Measurements from ENCODE around the gene VDAC2. TPM values are rescaled to one million over a fixed set of nuclear protein-coding genes. Genes with fewer than 3 reads are reported as not detected.

The VDAC2 gene
- total RNA-seq, 1 experiment from 2014 or later, result 254 TPM

DNA sequence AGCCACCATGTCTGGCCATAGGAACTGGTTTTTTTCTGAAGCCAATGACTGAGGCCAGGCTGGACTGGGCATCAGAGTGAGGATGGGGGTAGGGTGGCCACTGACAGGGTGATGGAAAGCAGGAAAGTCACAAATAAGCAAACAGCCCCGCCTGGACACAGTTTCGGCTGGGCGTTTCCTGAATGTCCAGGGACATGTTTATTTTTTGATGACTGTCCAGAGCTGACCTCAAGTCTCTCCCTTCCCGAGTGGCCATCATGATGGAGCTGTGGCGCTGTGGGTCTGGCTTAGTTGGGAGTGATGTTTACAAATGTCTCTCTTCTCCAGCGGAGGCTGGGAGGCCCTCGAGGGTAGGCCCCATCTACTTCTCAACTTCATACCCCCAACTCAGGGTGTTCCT is 62.3 kb downstream of the VDAC2 start:
- H3K4me3 Mint-ChIP-seq (ENCODE audit: low read depth, unreplicated experiment), result no peak overlapping the region
- CTCF ChIA-PET, result no interaction called here
- H3K36me3 Mint-ChIP-seq (ENCODE audit: insufficient read depth, unreplicated experiment), result peaks cover 8% of the 10 kb centered on the region
- TF ChIP-seq, protein P1, sequence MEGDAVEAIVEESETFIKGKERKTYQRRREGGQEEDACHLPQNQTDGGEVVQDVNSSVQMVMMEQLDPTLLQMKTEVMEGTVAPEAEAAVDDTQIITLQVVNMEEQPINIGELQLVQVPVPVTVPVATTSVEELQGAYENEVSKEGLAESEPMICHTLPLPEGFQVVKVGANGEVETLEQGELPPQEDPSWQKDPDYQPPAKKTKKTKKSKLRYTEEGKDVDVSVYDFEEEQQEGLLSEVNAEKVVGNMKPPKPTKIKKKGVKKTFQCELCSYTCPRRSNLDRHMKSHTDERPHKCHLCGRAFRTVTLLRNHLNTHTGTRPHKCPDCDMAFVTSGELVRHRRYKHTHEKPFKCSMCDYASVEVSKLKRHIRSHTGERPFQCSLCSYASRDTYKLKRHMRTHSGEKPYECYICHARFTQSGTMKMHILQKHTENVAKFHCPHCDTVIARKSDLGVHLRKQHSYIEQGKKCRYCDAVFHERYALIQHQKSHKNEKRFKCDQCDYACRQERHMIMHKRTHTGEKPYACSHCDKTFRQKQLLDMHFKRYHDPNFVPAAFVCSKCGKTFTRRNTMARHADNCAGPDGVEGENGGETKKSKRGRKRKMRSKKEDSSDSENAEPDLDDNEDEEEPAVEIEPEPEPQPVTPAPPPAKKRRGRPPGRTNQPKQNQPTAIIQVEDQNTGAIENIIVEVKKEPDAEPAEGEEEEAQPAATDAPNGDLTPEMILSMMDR (IDR thresholded peaks at IDR 0.05; ENCODE audit: unreplicated experiment), result no peak
- DNase-seq, result peak; percentile 37
- H3K27ac Mint-ChIP-seq (ENCODE audit: unreplicated experiment), result no peak overlapping the region
- no peaks in the 10 kb centered on the region for H3K27me3 Mint-ChIP-seq (ENCODE audit: unreplicated experiment)
- H3K4me1 Mint-ChIP-seq (ENCODE audit: low read depth, unreplicated experiment), result peaks cover 14% of the 10 kb centered on the region
- intact Hi-C loops (cut with micrococcal nuclease; ENCODE audit: unreplicated experiment), result no loop called here
- no peaks in the 10 kb centered on the region for H3K9me3 Mint-ChIP-seq (ENCODE audit: low read depth, unreplicated experiment)
- no TSS peak for BruUV-seq (replicated peaks)

DNA sequence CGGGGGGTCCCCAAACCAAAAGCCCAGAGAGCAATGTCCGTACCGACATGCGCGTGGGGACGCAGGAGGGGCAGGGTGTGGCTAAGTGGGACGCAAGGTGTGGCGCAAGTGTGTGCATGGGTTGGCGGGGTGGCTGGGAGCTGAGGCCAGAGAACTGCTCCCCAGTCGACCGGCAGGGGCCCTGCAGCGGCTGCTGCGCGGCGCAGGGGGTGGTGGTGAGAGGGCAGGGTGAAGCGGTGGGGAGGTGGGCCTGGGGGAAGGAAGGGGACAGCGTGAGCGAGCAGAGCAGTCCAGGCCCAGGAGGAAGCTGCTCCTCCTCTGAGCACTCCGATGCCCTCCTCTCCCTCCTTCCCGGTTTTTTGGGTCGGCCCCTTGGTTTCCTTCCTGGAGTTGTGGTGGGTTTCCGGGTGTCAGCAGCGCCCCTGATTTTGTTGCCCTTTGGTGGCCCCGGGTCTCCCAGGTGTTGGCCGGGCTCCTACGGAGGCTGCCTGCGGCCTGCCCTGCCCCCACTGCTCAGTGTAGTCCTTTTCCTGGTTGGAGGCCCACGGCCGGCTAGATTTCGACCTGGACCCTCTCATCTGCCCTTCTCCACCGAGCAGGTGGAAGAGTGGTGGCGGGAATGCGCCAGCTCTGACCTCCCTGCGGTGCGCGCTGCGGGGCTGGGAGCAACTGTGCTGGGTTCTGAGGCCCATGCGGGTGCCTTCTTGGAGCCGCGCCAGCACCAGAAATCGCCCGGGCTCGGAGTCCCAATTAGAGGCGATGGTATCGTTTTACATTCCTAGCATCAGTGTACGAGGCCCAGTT is 65.7 kb downstream of the VDAC2 start:
- BruUV-seq (replicated peaks), result no TSS peak
- peak; percentile 55 for DNase-seq
- Mint-ChIP-seq H3K36me3 (ENCODE audit: insufficient read depth, unreplicated experiment) (peaks cover 8% of the 10 kb centered on the region), H3K4me1 (ENCODE audit: low read depth, unreplicated experiment) (peaks cover 14% of the 10 kb centered on the region), H3K27ac (ENCODE audit: unreplicated experiment) (peak overlapping the region; percentile 59), H3K9me3 (ENCODE audit: low read depth, unreplicated experiment) (no peaks in the 10 kb centered on the region), H3K4me3 (ENCODE audit: low read depth, unreplicated experiment) (peak overlapping the region; percentile 64), H3K27me3 (ENCODE audit: unreplicated experiment) (peaks cover 14% of the 10 kb centered on the region)
- TF ChIP-seq, protein P1 (IDR thresholded peaks at IDR 0.05; ENCODE audit: unreplicated experiment), result no peak
- CTCF ChIA-PET, result no interaction called here
- intact Hi-C loops (cut with micrococcal nuclease; ENCODE audit: unreplicated experiment), result no loop called here

DNA sequence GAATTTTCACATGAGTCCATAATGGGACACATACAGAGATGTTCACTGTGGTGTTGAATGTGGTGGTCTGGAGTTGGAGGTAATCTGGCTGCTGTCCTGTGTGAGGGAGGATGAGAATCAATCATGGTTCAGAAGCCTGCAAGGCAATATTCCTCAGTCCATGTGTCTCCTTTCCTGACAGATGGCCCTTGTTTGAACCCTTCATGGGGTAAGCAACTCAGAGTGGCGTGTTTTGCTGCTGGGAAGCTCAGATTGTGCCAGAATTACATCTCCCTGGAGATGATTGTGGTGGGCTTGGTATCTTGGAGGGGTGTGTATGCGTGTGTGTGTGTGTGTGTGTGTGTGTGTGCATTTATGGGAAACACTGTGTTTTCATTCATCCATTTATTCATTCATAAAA is 69.6 kb downstream of the VDAC2 start:
- peaks cover 8% of the 10 kb centered on the region for H3K36me3 Mint-ChIP-seq (ENCODE audit: insufficient read depth, unreplicated experiment)
- BruUV-seq (replicated peaks), result no TSS peak
- H3K27me3 Mint-ChIP-seq (ENCODE audit: unreplicated experiment), result peaks cover 28% of the 10 kb centered on the region
- DNase-seq, result no peak
- no peak overlapping the region for H3K27ac Mint-ChIP-seq (ENCODE audit: unreplicated experiment)
- intact Hi-C loops (cut with micrococcal nuclease; ENCODE audit: unreplicated experiment), result no loop called here
- H3K4me1 Mint-ChIP-seq (ENCODE audit: low read depth, unreplicated experiment), result no peaks in the 10 kb centered on the region
- no peaks in the 10 kb centered on the region for H3K9me3 Mint-ChIP-seq (ENCODE audit: low read depth, unreplicated experiment)
- CTCF ChIA-PET, result no interaction called here
- no peak overlapping the region for H3K4me3 Mint-ChIP-seq (ENCODE audit: low read depth, unreplicated experiment)
- TF ChIP-seq, protein P1 (IDR thresholded peaks at IDR 0.05; ENCODE audit: unreplicated experiment), result no peak

Other genes starting within 250 kb of the VDAC2 start
- 19.5 and 19.9 TPM in 2 replicates for gene SAMD8, start 99.1 kb upstream of the VDAC2 start, total RNA-seq (2022)
- gene COMTD1, start 25.2 kb downstream of the VDAC2 start, total RNA-seq (2022), result 52.4 and 67.6 TPM in 2 replicates
- 12.5 and 12.8 TPM in 2 replicates for gene ZNF503, start 191.0 kb downstream of the VDAC2 start, total RNA-seq (2022)
- gene LRMDA, start 220.8 kb downstream of the VDAC2 start, total RNA-seq (2022), result 5.5 and 7.6 TPM in 2 replicates

Measured in Calu3 (cell line).